GM23248 (cell line): Measurements from ENCODE around the gene MCTP2.

Source experiments
- EZH2 ChIP-seq: fragments of 200-600 bp; sonication (generic); IDR thresholded peaks from 2 replicates; pipeline ENCODE4 v1.6.1; 2018; ENCODE audit warnings: antibody characterized with exemption, mild to moderate bottlenecking; ENCODE audit not compliant: insufficient read depth, poor library complexity, severe bottlenecking
- EZH2phosphoT487 ChIP-seq: fragments of 200-600 bp; sonication (generic); IDR thresholded peaks from 2 replicates; pipeline ENCODE4 v1.6.1; 2018; ENCODE audit warnings: antibody characterized with exemption, moderate library complexity, mild to moderate bottlenecking, low read depth; ENCODE audit not compliant: insufficient read depth

DNA sequence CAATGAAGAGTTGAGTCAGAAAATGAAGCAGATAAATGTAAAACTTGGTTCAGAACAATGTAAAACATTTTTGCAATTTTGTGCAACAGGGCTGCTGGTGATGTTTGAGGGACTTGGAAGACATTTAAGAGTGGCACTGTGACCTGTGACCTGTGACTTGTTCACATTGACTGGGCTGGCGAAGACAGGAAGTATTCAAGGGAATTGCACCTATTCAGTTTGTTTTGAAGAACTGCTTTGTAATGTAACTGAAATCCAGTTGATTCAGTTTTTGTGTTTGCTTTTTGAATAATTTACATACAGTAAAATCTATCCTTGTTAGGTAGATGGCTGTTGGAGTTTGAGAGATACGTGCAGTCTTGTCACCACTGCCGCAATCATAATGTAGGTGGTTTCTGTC is 35.4 kb downstream of the MCTP2 start:
- TF ChIP-seq EZH2phosphoT487 (no peak), EZH2 (no peak)
